ENCODE measurements around the gene ITGB3BP.

Gene ITGB3BP

DNA sequence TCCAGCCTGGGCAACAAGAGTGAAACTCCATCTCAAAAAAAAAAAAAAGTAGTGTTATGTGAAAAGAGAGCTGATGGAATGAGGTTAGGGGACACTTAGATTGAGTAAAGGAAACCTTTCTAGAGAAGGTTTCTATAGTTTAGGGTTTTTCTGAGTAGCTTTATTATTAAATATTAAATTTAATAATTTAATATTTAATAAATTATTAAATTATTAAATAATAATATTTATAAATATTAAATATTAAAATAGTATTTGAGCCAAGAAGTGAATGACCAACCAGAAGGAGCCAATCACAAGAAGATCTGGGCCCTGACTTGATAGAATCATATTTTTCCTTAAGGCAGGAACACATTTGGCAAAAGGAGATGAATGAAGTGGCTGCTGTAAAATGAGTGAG is 104.9 kb downstream of the ITGB3BP start:
- DNase-seq (no peak), ATAC-seq (no peak)
- Mint-ChIP-seq H3K27me3 (no peaks in the 10 kb centered on the region), H3K4me3 (no peak overlapping the region), H3K36me3 (ENCODE audit: low read depth) (peaks cover 41% of the 10 kb centered on the region), H3K9me3 (no peaks in the 10 kb centered on the region), H3K4me1 (no peaks in the 10 kb centered on the region), H3K27ac (no peak overlapping the region)

DNA sequence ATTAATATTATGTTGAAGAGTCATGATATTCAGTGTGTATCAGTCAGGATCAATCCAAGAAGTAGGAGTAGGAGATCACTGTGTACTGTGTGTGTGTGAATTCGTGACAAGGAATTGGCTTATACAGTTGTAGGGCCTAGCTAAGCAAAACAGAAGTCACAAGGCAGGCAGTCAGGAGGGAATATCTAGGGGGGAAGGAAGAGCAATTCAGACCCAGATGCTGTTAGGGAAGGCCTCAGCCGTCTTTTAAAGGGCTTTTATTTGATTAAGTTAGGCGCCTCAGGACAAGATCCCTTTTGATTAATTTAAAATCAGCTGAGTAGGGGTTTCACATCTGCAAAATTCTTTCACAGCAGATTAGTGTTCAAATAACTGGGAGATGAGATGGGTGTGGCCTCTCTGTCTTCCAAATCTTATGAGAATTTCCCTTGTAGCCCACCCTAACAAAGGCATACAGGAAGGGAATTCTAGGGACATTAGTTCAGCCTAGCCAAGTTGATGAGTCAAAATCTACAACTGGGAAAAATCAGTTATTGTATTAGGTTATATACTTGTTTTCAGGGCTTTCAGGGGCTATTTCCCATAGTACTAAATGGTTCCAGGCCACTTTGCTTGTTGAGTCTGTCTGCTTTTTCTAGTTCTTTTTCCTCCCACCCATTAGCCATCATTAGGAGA is 108.2 kb downstream of the ITGB3BP start:
- no peaks in the 10 kb centered on the region for H3K9me3 Mint-ChIP-seq
- no peaks in the 10 kb centered on the region for H3K27me3 Mint-ChIP-seq
- no peak overlapping the region for H3K4me3 Mint-ChIP-seq
- H3K4me1 Mint-ChIP-seq, result no peaks in the 10 kb centered on the region
- peaks cover 38% of the 10 kb centered on the region for H3K36me3 Mint-ChIP-seq (ENCODE audit: low read depth)
- ATAC-seq, result no peak
- no peak for DNase-seq
- H3K27ac Mint-ChIP-seq, result no peak overlapping the region

DNA sequence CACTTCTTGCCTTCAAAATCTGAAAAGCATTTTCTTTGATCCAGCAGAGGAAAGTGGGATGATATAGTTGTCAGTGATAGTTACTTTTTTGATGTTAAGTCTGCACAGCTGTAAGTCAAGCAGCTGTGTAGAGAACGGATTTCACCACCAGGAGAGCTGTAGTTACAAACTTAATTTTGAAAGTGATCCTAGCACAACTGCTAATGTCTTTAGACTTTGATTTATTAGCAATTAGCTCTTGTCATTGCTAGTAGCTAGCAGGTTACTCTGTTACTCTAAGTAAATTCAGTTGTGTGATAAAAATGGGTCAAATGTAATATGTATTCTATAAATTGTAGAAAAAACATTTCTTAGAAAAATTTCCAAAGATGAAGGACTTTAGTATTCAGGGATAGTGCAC is 109.6 kb downstream of the ITGB3BP start:
- ATAC-seq (no peak), DNase-seq (no peak)
- peaks cover 33% of the 10 kb centered on the region for H3K36me3 Mint-ChIP-seq (ENCODE audit: low read depth)
- H3K27me3 Mint-ChIP-seq, result no peaks in the 10 kb centered on the region
- H3K9me3 Mint-ChIP-seq, result no peaks in the 10 kb centered on the region
- H3K27ac Mint-ChIP-seq, result no peak overlapping the region
- no peaks in the 10 kb centered on the region for H3K4me1 Mint-ChIP-seq
- no peak overlapping the region for H3K4me3 Mint-ChIP-seq

DNA sequence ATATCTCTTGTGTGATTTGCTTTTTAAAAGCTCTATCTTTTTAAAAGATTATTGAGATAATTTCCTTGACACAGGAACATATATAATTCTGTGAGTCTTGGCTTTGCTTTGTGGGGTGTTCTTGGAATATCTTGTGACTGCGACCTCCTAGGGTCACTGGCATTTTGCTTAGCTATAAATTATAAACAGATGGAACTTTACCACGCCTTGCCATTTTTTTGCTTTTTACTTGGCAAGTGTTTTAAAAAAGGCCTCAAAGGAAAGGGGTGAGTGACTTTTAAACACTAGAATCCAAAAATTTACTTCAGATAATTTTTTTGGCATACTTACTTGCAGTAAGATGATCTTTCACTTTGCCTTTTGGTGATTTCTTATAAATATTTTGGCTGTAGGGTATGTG is 112.0 kb downstream of the ITGB3BP start:
- Mint-ChIP-seq H3K27ac (no peak overlapping the region), H3K4me1 (no peaks in the 10 kb centered on the region), H3K9me3 (no peaks in the 10 kb centered on the region), H3K27me3 (no peaks in the 10 kb centered on the region), H3K4me3 (no peak overlapping the region), H3K36me3 (ENCODE audit: low read depth) (peaks cover 34% of the 10 kb centered on the region)
- no peak for ATAC-seq
- DNase-seq, result no peak

DNA sequence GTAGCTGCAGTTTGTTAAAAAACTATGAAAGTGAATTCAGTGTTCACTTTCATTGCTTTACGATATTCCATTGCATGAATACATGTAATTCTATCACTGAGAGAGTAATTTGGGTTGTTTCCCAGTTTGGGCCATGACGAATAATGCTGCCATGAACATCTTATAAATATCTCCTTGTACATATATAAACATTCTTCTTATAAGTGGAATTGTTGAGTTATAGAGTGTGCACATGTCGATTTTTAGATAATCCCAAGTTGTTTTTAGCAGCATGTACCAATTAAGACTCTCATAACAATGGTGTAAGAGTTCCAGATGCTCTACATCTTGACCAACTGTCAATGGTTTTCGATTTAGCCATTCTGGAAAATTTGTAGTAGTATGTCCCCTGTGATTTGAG is 114.7 kb downstream of the ITGB3BP start:
- Mint-ChIP-seq H3K4me3 (no peak overlapping the region), H3K9me3 (no peaks in the 10 kb centered on the region), H3K27ac (no peak overlapping the region), H3K4me1 (peaks cover 2% of the 10 kb centered on the region), H3K27me3 (no peaks in the 10 kb centered on the region), H3K36me3 (ENCODE audit: low read depth) (peaks cover 41% of the 10 kb centered on the region)
- ATAC-seq (no peak), DNase-seq (no peak)

DNA sequence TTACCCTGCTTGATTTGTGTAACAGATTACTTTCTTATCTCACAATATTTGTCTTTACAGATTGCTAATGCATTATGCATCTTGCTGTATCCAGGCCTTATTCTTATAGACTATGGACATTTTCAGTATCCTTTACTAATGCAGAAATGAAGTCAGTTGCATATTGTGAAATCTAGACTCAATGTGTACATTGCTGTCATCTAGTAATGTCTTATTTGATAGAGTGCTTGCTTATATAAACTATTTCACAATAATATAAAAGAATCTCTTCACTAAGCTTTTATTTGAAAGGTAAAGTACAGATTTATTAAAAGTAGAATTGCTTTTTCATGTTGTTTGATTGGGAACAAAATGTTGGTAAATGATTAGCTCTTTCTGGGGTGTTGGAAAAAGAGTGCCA is 116.0 kb downstream of the ITGB3BP start:
- Mint-ChIP-seq H3K4me1 (peaks cover 3% of the 10 kb centered on the region), H3K9me3 (no peaks in the 10 kb centered on the region), H3K27me3 (no peaks in the 10 kb centered on the region), H3K36me3 (ENCODE audit: low read depth) (peaks cover 40% of the 10 kb centered on the region), H3K27ac (no peak overlapping the region), H3K4me3 (no peak overlapping the region)
- no peak for DNase-seq
- no peak for ATAC-seq

DNA sequence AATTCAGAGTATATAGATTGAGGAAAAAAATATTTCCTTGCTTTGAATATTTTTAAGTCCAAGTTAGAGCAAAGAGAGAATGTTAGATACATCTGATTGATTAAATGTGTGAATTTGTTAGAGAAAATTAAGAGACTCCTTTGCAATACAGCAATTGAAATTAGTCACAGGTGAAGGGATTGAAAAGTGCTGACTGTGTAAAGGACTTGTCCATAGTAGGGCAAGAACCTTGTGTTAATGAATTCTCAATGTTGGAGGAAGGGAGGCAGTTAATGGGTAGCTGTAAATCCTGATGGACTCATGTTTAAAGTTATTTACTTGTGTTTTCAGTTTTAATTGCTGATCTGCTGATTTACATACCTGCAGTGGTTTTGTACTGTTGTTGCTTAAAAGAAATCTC is 117.0 kb downstream of the ITGB3BP start:
- Mint-ChIP-seq H3K36me3 (ENCODE audit: low read depth) (peaks cover 34% of the 10 kb centered on the region), H3K27ac (no peak overlapping the region), H3K4me3 (no peak overlapping the region), H3K9me3 (no peaks in the 10 kb centered on the region), H3K4me1 (peaks cover 3% of the 10 kb centered on the region), H3K27me3 (no peaks in the 10 kb centered on the region)
- ATAC-seq (no peak), DNase-seq (no peak)

DNA sequence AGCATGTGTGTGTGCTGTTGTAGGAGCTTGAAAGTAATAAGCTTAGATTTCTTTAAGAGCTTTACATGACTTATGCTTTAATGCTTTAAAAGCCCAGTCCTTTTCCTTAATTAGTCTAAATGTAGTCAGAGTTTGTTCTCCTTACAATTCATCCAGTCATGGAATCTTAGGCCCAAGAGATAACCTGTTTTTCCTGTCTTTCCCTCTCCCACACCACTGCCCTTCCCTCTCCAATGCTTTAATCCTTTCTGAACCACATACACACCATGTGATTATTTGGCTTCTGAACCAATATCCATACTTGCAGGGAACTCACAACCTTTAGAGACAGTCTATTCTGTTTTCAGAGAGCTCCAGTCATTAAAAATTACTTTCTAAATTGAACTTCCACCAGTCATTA is 118.0 kb downstream of the ITGB3BP start:
- peaks cover 3% of the 10 kb centered on the region for H3K4me1 Mint-ChIP-seq
- peaks cover 40% of the 10 kb centered on the region for H3K36me3 Mint-ChIP-seq (ENCODE audit: low read depth)
- H3K4me3 Mint-ChIP-seq, result no peak overlapping the region
- DNase-seq (no peak), ATAC-seq (no peak)
- H3K27ac Mint-ChIP-seq, result no peak overlapping the region
- H3K9me3 Mint-ChIP-seq, result no peaks in the 10 kb centered on the region
- no peaks in the 10 kb centered on the region for H3K27me3 Mint-ChIP-seq

DNA sequence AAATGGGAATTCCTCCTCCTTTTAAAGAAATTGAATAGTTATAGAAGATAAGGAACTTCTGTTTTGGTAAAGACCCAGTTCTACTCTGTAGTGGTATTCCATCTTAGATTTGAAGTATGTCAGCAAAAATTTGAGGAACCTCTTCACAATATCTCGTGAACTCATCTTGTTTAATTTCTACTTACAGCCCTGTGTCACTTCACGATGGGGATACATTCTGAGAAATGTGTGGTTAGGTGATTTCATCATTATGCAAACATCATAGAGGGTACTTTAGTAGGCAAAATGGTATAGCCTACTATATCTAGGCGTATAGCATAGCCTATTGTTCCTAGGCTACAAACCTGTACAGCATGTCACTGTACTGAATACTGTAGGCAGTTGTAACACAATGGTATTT is 119.6 kb downstream of the ITGB3BP start:
- Mint-ChIP-seq H3K4me3 (no peak overlapping the region), H3K36me3 (ENCODE audit: low read depth) (peaks cover 47% of the 10 kb centered on the region), H3K4me1 (peaks cover 3% of the 10 kb centered on the region), H3K27ac (no peak overlapping the region), H3K27me3 (no peaks in the 10 kb centered on the region), H3K9me3 (no peaks in the 10 kb centered on the region)
- ATAC-seq (peak; percentile 40), DNase-seq (no peak)

DNA sequence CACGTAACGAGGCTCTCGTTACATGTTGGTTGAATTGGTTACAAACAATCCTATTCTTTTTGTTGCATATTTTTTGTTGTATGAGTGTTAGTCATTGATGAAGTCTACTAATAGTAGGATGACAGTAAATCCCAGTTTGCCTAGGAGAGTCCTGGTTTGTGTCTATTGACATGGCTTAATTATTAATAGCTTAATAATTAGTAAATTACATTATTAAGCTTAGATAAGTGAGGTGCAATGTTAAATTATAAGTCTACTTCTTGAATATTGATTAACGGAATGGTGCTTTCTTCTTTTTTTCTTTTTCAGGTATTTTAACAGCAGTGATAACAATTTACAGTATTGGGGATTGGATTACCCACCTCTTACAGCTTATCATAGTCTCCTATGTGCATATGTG is 121.1 kb downstream of the ITGB3BP start:
- Mint-ChIP-seq H3K9me3 (no peaks in the 10 kb centered on the region), H3K4me3 (no peak overlapping the region), H3K27me3 (no peaks in the 10 kb centered on the region), H3K27ac (no peak overlapping the region), H3K36me3 (ENCODE audit: low read depth) (peaks cover 40% of the 10 kb centered on the region), H3K4me1 (peaks cover 3% of the 10 kb centered on the region)
- DNase-seq (no peak), ATAC-seq (no peak)

Measured in activated naive CD8-positive, alpha-beta T cell treated with anti-CD3 and anti-CD28 coated beads, Interleukin-2, amount 50 U/mL, for 24 hours (primary cell).